Loucy (cell line): ENCODE data around the gene SH3GL1.

Experiments
- H2AFZ ChIP-seq: fragments of 200-600 bp; sonication (generic); 2 replicates; pipeline ENCODE4 v1.6.0; 2016; ENCODE audit warnings: antibody characterized with exemption, mild to moderate bottlenecking, low read length, moderate library complexity
- H3F3A ChIP-seq: fragments of 200-600 bp; 2 replicates; pipeline ENCODE4 v1.6.0; 2016; ENCODE audit warnings: antibody characterized with exemption, low read depth, mild to moderate bottlenecking
- H3K27me3 ChIP-seq: fragments of 200-600 bp; sonication (generic); 2 replicates; pipeline ENCODE4 v1.6.1; 2014; ENCODE audit warnings: low read length, mild to moderate bottlenecking; ENCODE audit not compliant: insufficient read depth, poor library complexity, severe bottlenecking
- H3K36me3 ChIP-seq: fragments of 200-600 bp; sonication (generic); 2 replicates; pipeline ENCODE4 v1.6.1; 2016; ENCODE audit warnings: low read length; ENCODE audit not compliant: insufficient read depth
- H3K4me1 ChIP-seq: fragments of 200-600 bp; sonication (generic); 2 replicates; pipeline ENCODE4 v1.5.1; 2014; ENCODE audit warnings: low read length, mild to moderate bottlenecking; ENCODE audit not compliant: insufficient read depth, poor library complexity, severe bottlenecking
- H3K4me2 ChIP-seq: fragments of 200-600 bp; sonication (generic); 2 replicates; pipeline ENCODE4 v1.6.0; 2014; ENCODE audit warnings: antibody characterized with exemption, low read length, low read depth, mild to moderate bottlenecking; ENCODE audit not compliant: poor library complexity, severe bottlenecking
- H3K4me3 ChIP-seq: fragments of 200-600 bp; sonication (generic); 2 replicates; pipeline ENCODE4 v1.5.1; 2014; ENCODE audit warnings: low read length, mild to moderate bottlenecking, mixed read lengths; ENCODE audit not compliant: poor library complexity, severe bottlenecking
- H3K79me2 ChIP-seq: fragments of 200-600 bp; sonication (generic); 2 replicates; pipeline ENCODE4 v1.6.1; 2014; ENCODE audit warnings: low read length; ENCODE audit not compliant: insufficient read depth
- H3K9ac ChIP-seq: fragments of 200-600 bp; sonication (generic); 2 replicates; pipeline ENCODE4 v1.6.0; 2014; ENCODE audit warnings: mild to moderate bottlenecking, low read depth, low read length, moderate library complexity; ENCODE audit not compliant: poor library complexity, severe bottlenecking
- H3K9me2 ChIP-seq: fragments of 200-600 bp; sonication (generic); replicated peaks from 2 replicates; pipeline ENCODE4 v1.6.1; 2016; ENCODE audit warnings: low read depth, low read length, mixed read lengths
- H3K9me3 ChIP-seq: fragments of 200-600 bp; sonication (generic); 2 replicates; pipeline ENCODE4 v1.6.1; 2014; ENCODE audit warnings: mild to moderate bottlenecking, antibody characterized with exemption, low read length, low read depth; ENCODE audit not compliant: insufficient read depth
- H4K20me1 ChIP-seq: fragments of 200-600 bp; sonication (generic); 2 replicates; pipeline ENCODE4 v1.6.0; 2014; ENCODE audit warnings: antibody characterized with exemption, low read length, mild to moderate bottlenecking; ENCODE audit not compliant: insufficient read depth, poor library complexity, severe bottlenecking
- CTCF ChIP-seq: fragments of 200-600 bp; sonication (generic); conservative IDR thresholded peaks from 2 replicates; pipeline ENCODE4 v1.5.1; 2014; ENCODE audit warnings: mild to moderate bottlenecking, antibody characterized with exemption, low read length
- EZH2phosphoT487 ChIP-seq: fragments of 200-600 bp; IDR thresholded peaks from 2 replicates; pipeline ENCODE4 v1.6.1; 2018; ENCODE audit warnings: antibody characterized with exemption, mild to moderate bottlenecking, moderate library complexity, borderline replicate concordance

The SH3GL1 gene

GRCh38 chr19:4319067-4319718, 81.2 kb downstream of the SH3GL1 start:
- Histone ChIP-seq H3K9me3 (no peaks in the 10 kb centered on the region; the same call in 1 of the 2 replicates), H3K4me3 (no peak overlapping the region), H3F3A (no peaks in the 10 kb centered on the region), H3K79me2 (no peaks in the 10 kb centered on the region), H3K4me2 (no peak overlapping the region), H4K20me1 (no peaks in the 10 kb centered on the region), H3K9me2 (no peaks in the 10 kb centered on the region), H3K4me1 (no peaks in the 10 kb centered on the region), H2AFZ (no peak overlapping the region), H3K36me3 (no peaks in the 10 kb centered on the region), H3K9ac (no peak overlapping the region), H3K27me3 (no peaks in the 10 kb centered on the region)
- no peak for TF ChIP-seq EZH2phosphoT487
- no peak for TF ChIP-seq CTCF

- Histone ChIP-seq H3K36me3 (no peaks in the 10 kb centered on the region), H3K27me3 (no peaks in the 10 kb centered on the region), H3K4me2 (no peak overlapping the region), H2AFZ (no peak overlapping the region), H3K9me2 (no peaks in the 10 kb centered on the region), H3K9me3 (no peaks in the 10 kb centered on the region; the same call in 1 of the 2 replicates), H3K4me3 (no peak overlapping the region), H3K79me2 (no peaks in the 10 kb centered on the region), H3K4me1 (no peaks in the 10 kb centered on the region), H3K9ac (no peak overlapping the region), H3F3A (no peaks in the 10 kb centered on the region), H4K20me1 (no peaks in the 10 kb centered on the region)
- TF ChIP-seq CTCF (no peak), EZH2phosphoT487 (no peak)
Observed at GRCh38 chr19:4318460-4318859, 81.9 kb downstream of the SH3GL1 start.

- Histone ChIP-seq H3K36me3 (no peaks in the 10 kb centered on the region), H3K9me3 (no peaks in the 10 kb centered on the region; the same call in 1 of the 2 replicates), H4K20me1 (no peaks in the 10 kb centered on the region), H3K4me1 (no peaks in the 10 kb centered on the region), H3K79me2 (no peaks in the 10 kb centered on the region), H3K4me2 (no peak overlapping the region), H2AFZ (no peak overlapping the region), H3K9me2 (no peaks in the 10 kb centered on the region), H3K27me3 (no peaks in the 10 kb centered on the region), H3K9ac (no peak overlapping the region), H3K4me3 (no peak overlapping the region), H3F3A (no peaks in the 10 kb centered on the region)
- TF ChIP-seq CTCF (no peak), EZH2phosphoT487 (no peak)
Observed at GRCh38 chr19:4316956-4317355, 83.4 kb downstream of the SH3GL1 start.
